SIG-M5 treated with dmso at 0.1 percent for 504 hours (cell line): ENCODE data around the gene LHFPL2.

ENCODE experiments used
- DNase-seq: peaks from one replicate; lab custom pipeline; 2025; ENCODE audit not compliant: unreplicated experiment; lab: John Stamatoyannopoulos, UW

The LHFPL2 gene

GRCh38 chr5:78547183-78547582 is 101.4 kb downstream of the LHFPL2 start:
- no peak for DNase-seq

DNA sequence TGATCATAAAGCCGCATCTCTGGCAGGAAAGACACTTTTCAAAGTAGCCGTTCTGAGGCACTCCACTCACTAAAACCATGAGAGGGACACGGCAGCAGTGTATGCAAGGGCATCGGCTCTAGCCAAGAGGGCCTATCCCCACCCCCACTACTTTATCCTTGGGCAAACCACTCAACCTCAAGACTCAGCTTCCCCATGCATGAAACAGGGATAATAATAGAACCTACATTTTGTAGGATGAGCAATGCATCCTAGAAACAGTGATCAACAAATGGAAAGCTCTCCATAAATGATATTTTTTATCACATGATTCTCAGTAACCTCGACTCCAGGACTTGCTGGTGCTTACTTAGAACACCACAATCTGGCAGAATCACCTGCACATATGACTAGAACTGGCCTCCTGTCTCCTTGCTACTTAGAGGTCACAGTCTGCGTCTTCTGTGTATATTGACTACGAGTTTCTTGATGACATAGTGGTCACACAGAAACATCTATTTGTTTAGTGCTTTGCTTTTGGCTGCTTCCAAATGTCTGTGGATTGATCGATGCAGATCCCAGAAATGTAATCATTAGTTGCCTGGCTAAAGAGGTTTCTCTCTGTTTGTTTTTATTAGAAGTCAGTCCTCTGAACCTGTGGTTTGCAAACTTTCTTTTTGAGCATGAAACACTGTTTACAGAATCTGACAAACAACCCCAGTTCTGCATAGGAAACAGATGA is 102.1 kb downstream of the LHFPL2 start:
- no peak for DNase-seq

- no peak for DNase-seq
Measured at GRCh38 chr5:78545406-78545805, 103.2 kb downstream of the LHFPL2 start.

- no peak for DNase-seq
Measured at GRCh38 chr5:78544561-78545201, 103.9 kb downstream of the LHFPL2 start.

GRCh38 chr5:78543916-78544315 is 104.7 kb downstream of the LHFPL2 start:
- no peak for DNase-seq

GRCh38 chr5:78543292-78543691 is 105.3 kb downstream of the LHFPL2 start:
- no peak for DNase-seq

DNA sequence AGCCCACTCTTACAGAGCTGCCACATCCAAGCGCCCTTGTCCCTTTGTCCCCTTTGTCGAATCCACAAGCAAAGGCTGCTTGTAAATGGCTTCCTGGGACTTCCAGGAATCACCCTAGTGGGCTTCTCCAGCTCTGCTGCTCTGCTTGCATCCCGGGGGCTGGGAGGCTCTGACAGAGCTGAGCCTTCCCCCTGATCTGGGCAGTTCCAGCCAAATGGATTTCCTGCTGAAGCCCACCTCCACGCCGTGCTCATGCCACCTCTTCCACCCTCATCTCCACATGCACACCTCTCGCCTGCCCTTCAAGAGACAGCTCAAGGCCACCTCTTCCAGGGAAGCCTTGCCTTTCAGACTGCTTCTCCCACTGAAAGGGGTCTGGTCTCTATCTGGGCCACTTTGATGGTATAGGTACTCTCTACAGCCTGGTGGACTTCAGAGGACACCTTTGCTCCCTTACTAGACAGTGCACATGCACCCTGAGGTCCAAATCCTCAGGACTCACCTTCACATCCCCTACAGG is 106.2 kb downstream of the LHFPL2 start:
- no peak for DNase-seq

DNA sequence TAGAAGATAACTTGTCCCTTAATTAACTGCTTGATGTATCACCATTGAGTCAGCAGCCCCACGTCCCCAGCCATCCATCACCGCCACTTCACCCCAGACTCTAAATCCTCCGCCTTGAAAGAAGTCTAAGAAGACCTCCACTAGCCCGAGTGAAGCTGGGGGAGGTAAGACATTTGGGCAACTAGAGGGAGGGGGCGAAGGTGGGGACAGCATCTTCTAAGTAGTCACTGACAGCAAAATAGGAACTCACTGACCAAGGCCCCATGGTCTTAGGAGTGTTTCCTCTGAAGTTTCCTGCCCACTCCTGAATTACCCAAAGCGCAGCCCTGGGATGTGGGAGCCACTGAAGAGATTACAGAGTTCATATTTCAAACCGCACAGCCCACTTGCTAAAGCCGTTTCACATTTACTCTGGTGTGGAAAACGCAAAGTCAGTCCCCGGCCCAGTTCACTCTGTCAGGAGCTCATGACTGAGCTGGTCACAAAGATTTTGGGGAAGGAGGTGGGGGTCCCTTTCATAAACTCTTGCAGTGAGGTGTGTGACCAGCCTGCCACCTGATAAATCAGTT is 107.4 kb downstream of the LHFPL2 start:
- DNase-seq: no peak

- peak; percentile 92 for DNase-seq
Measured at GRCh38 chr5:78540335-78541085, 108.1 kb downstream of the LHFPL2 start.

GRCh38 chr5:78538240-78538850 is 110.2 kb downstream of the LHFPL2 start:
- DNase-seq: no peak

DNA sequence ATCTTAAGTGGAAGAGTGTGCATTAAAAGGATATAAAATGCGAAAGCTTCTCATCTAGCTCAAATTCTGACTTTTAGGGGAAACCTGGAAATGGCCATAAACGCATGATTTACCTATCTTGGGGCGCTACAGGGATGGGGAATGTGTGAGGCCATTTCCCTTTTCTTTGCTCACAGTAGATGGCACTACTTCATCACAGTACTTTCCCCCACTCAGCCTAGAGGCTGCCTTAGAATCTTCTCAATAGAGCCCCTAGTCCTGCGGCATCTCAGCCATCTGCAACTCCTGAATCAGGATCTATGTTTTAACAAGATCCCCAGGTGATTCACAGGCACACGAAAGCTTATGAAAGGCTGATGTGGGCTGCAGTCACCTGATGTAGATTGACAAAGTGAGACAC is 110.8 kb downstream of the LHFPL2 start:
- DNase-seq: peak; percentile 75

- DNase-seq: no peak
Measured at GRCh38 chr5:78537411-78537810, 111.2 kb downstream of the LHFPL2 start.

- no peak for DNase-seq
Measured at GRCh38 chr5:78536661-78537196, 111.8 kb downstream of the LHFPL2 start.

DNA sequence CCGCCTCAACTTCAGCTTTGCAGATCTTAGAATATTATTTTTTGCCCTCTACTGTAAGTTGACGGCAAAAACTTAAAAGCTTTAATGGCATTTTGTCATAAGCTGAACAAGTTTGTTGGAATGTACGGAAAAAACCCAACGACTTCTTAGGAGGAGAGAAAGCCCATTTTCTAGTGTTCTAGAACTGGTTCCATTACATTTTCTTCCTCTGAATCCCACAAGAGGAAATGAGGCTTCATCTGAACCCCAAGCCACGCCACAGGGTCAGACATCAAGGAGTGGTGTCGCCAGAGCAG is 113.7 kb downstream of the LHFPL2 start:
- no peak for DNase-seq

DNA sequence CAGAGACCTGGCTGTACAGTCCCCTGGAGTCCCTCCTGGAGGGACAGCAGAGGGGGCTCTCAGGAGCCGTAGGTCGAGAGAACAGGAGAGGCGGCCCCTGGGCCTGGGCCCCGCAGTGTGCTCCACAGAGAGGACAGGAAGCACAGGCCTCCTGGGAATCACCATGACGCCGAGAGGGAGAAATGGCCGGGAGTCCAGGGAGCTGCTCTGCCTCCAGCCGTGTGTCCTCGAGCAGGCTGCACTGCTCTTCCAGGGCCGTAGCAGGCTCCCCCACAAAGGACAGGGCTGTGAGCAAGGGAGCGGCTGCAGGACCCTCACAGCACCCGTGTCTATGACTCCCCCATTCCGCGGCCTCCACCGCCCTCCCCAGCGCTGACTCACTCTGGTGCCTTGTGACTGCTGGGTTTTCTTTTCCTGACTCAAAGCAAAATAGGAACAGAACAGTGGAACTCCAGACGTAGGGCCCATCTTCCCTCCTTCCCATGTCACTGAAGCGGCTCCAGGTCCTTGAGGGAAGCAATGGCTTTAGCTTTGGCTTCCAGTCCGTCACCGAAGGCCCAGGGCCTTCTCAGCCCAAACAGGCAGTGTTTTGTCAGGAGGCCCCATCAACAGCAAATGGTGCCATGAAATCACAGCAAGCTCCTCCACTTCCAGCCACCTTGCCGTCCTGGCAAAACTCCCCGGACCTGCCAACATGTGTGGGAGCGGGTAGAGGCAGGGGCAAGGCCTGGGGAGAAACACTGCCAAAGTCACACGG is 114.2 kb downstream of the LHFPL2 start:
- no peak for DNase-seq

- DNase-seq: peak; percentile 54
Measured at GRCh38 chr5:78533356-78533755, 115.2 kb downstream of the LHFPL2 start.

GRCh38 chr5:78530342-78531096 is 118.1 kb downstream of the LHFPL2 start:
- DNase-seq: no peak

- DNase-seq: no peak
Measured at GRCh38 chr5:78527925-78528324, 120.6 kb downstream of the LHFPL2 start.

DNA sequence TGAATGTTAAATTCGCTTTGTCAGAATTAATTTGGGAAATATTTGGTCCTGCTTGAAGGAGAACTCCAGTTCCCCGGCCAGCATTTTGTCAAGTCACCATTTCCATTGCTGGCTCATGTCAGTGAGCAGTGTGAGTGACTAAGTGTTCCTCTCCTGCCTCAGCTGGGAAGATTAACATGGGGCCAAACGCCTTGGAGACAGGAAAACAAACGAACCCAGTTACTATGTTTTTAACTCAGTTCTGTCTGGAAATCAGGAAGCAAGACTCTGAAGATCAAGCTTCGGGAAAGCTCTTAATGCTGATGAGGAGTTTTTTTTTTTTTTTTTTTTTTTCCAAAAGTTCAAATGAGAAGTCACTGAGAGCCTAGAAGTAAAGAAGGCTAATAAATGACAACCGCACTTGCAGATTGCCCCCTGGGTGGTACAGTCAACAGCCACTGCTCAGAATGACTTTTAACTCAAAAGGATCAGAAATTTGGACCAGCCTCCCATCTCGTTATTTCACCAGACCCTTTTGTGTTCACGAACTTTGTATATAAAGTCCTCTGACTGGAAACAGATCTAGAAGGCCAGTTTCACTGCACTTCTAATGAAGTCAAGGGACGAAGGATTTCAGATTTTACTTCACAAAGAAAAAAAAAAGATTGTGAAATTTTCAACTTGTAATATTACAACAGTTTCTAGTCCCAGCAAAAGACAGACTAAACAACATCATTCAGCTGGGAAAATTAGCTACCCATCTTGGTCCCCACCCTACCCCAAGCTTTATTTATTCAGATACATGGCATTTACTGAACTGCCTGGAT is 121.3 kb downstream of the LHFPL2 start:
- DNase-seq: no peak
